Measurements from ENCODE around the gene CDC42BPA. TPM values are rescaled to one million over a fixed set of nuclear protein-coding genes. Genes with fewer than 3 reads are reported as not detected.

CDC42BPA gene
- total and polyA plus RNA-seq, 2 donors (not counting 3 experiments of a cell fraction or from before 2014, with no cell fraction given): 26.1 to 92.6 TPM

- DNase-seq (ENCODE audit: low read depth, low spot score) (no peak), FAIRE-seq (no peak)
- CTCF ChIA-PET: interaction anchor here (0.7 kb wide), 1 partner anchor 10 kb away, joined by 4 read pairs; no protein-coding TSS in a partner anchor
- H3K9ac ChIP-seq (replicated peaks; ENCODE audit: extremely low read depth, insufficient read depth, low read length): no peak overlapping the region
- dilution Hi-C loops (cut with MboI; ENCODE audit: extremely low pct_ligation_motif_present, low sequenced_read_pairs) (no loop called here), intact Hi-C loops (cut with micrococcal nuclease) (no loop called here)
- no TSS peak for BruUV-seq (replicated peaks)
- no peak overlapping the region for H3K4me3 ChIP-seq (replicated peaks in 1 of 3; ENCODE audit: insufficient read depth in 1 of 3, low read depth in 1 of 3, low read length in 3 of 3)
- no peak overlapping the region for H3K27ac ChIP-seq (ENCODE audit: insufficient read depth, low read depth, low read length)
- no peak overlapping the region for H3K4me2 ChIP-seq (ENCODE audit: insufficient read depth, low read length)
- peaks cover 93% of the 10 kb centered on the region for H3K79me2 ChIP-seq (ENCODE audit: control insufficient read depth, insufficient read depth, low read length)
- H4K20me1 ChIP-seq (replicated peaks; ENCODE audit: control insufficient read depth, extremely low read depth, insufficient read depth, low read length): peaks cover 15% of the 10 kb centered on the region
- no peaks in the 10 kb centered on the region for H3K9me3 ChIP-seq (replicated peaks; ENCODE audit: control insufficient read depth, insufficient read depth, low read length)
- H3K36me3 ChIP-seq (ENCODE audit: control insufficient read depth in 2 of 2, extremely low read depth in 1 of 2, insufficient read depth in 2 of 2, low read length in 2 of 2): peaks cover 0 to 4% of the 10 kb centered on the region in 2 experiments
- peaks cover 14% of the 10 kb centered on the region for H3K4me1 ChIP-seq (ENCODE audit: control insufficient read depth, extremely low read depth, insufficient read depth, low read length)
- no peak for TF ChIP-seq GATA2 (IDR thresholded peaks at IDR 0.05; ENCODE audit: insufficient read depth, insufficient read length, low read depth, low read length)
- no peak for TF ChIP-seq MYC (IDR thresholded peaks at IDR 0.05; ENCODE audit: low read depth, low read length)
- POLR2A ChIA-PET: no interaction called here
- H3K27me3 ChIP-seq (ENCODE audit: control insufficient read depth in 2 of 2, insufficient read depth in 2 of 2, low read length in 2 of 2): no peaks in the 10 kb centered on the region
- no peak overlapping the region for H2AFZ ChIP-seq (ENCODE audit: low read depth, low read length)
- peaks cover 3% of the 10 kb centered on the region for H3K9me1 ChIP-seq (replicated peaks; ENCODE audit: control insufficient read depth, extremely low read depth, insufficient read depth, low read length)
Observed at GRCh38 chr1:227245613-227246320, 72.5 kb downstream of the CDC42BPA start.

DNA sequence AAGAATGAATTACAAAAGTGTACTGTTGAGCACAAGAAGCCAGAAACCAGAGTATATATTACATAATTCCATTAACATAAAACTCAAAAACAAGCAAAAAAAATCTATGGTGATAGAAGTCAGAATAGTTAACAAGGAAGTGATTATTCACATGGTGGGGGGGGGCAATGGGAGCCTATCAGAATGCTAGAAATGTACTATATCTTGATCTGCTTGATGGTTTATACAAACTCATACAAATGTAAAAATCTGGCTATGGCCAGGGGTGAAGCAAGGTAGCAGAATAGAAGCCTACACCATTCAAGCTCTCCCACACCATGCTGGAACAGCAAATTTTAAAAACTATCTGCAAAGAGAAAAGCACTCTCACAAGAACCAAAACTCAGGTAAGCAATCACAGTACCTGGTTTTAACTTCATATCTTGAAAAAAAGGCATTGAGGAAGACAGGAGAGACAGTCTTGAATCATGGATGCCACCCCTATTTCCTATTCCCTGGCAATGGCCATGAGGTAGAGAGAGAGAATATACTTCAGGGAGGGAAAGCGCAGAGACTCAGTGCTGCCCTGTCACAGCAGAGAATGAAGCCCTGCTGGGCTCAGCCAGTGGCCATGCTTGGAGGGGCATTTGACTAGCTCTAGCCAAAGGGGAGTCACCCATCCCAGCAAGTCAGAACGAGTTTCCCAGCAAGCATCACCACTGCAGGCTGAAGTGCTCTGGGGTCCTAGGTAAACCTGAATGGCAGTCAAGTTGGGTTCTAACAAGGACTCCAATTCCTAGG is 73.8 kb downstream of the CDC42BPA start:
- H3K27me3 ChIP-seq (ENCODE audit: control insufficient read depth in 2 of 2, insufficient read depth in 2 of 2, low read length in 2 of 2): no peaks in the 10 kb centered on the region
- H3K4me1 ChIP-seq (ENCODE audit: control insufficient read depth, extremely low read depth, insufficient read depth, low read length): peaks cover 14% of the 10 kb centered on the region
- H3K36me3 ChIP-seq (ENCODE audit: control insufficient read depth in 2 of 2, extremely low read depth in 1 of 2, insufficient read depth in 2 of 2, low read length in 2 of 2): peaks cover 0 to 4% of the 10 kb centered on the region in 2 experiments
- H3K9ac ChIP-seq (replicated peaks; ENCODE audit: extremely low read depth, insufficient read depth, low read length): no peak overlapping the region
- no peak for FAIRE-seq
- no peak overlapping the region for H3K4me2 ChIP-seq (ENCODE audit: insufficient read depth, low read length)
- H3K27ac ChIP-seq (ENCODE audit: insufficient read depth, low read depth, low read length): no peak overlapping the region
- H2AFZ ChIP-seq (ENCODE audit: low read depth, low read length): no peak overlapping the region
- DNase-seq (ENCODE audit: low read depth, low spot score): no peak
- dilution Hi-C loops (cut with MboI; ENCODE audit: extremely low pct_ligation_motif_present, low sequenced_read_pairs): no loop called here
- intact Hi-C loops (cut with micrococcal nuclease): no loop called here
- H3K9me1 ChIP-seq (replicated peaks; ENCODE audit: control insufficient read depth, extremely low read depth, insufficient read depth, low read length): peaks cover 3% of the 10 kb centered on the region
- CTCF ChIA-PET: interaction anchor here (1.1 kb wide), 1 partner anchor 54 kb away, joined by 3 read pairs; no protein-coding TSS in a partner anchor
- no peaks in the 10 kb centered on the region for H3K9me3 ChIP-seq (replicated peaks; ENCODE audit: control insufficient read depth, insufficient read depth, low read length)
- no peak overlapping the region for H3K4me3 ChIP-seq (replicated peaks in 1 of 3; ENCODE audit: insufficient read depth in 1 of 3, low read depth in 1 of 3, low read length in 3 of 3)
- H4K20me1 ChIP-seq (replicated peaks; ENCODE audit: control insufficient read depth, extremely low read depth, insufficient read depth, low read length): peaks cover 18% of the 10 kb centered on the region
- BruUV-seq (replicated peaks): no TSS peak
- H3K79me2 ChIP-seq (ENCODE audit: control insufficient read depth, insufficient read depth, low read length): peaks cover 94% of the 10 kb centered on the region
- TF ChIP-seq EZH2 (IDR thresholded peaks at IDR 0.05; ENCODE audit: borderline replicate concordance, low read depth, low read length, severe bottlenecking): no peak
- no peak for TF ChIP-seq POLR2A (IDR thresholded peaks at IDR 0.05; ENCODE audit: low read depth, low read length)
- TF ChIP-seq GATA2 (IDR thresholded peaks at IDR 0.05; ENCODE audit: insufficient read depth, insufficient read length, low read depth, low read length): no peak
- no peak for TF ChIP-seq MYC (IDR thresholded peaks at IDR 0.05; ENCODE audit: low read depth, low read length)
- POLR2A ChIA-PET: no interaction called here

Data from endothelial cell of umbilical vein (primary cell).